HepG2 (cell line): Measurements from ENCODE around the gene NSG2. TPM values are rescaled to one million over a fixed set of nuclear protein-coding genes. Genes with fewer than 3 reads are reported as not detected.

Source experiments
- ATAC-seq: fragments of 200-7000 bp; cut with Tn5 transposase; 3 replicates; pipeline ENCODE4 v1.9.1; 2020; ENCODE audit warnings: mild to moderate bottlenecking, moderate library complexity
- BruUV-seq: library from RNA; stranded (reverse); fragments of 400-500 nt; replicated peaks from 2 replicates; lab custom pipeline; 2021; lab: Mats Ljungman, UMichigan
- CTCF ChIA-PET: fragments of 300-600 bp; formaldehyde crosslinking; extraction: SDS; loops from one replicate; lab custom pipeline; 2021; ENCODE audit warnings: low total read pairs, inconsistent platforms, low intra/inter-chr PET ratio; lab: Yijun Ruan, JAX
- POLR2A ChIA-PET: fragments of 350-600 bp; sonication (Branson Sonifier 250); formaldehyde crosslinking; loops from one replicate; lab custom pipeline; 2020; ENCODE audit warnings: antibody characterized with exemption, inconsistent platforms; lab: Yijun Ruan, JAX
- DNase-seq: peaks from one replicate; pipeline ENCODE4 v3.0.0-alpha.2; 2015; ENCODE audit warnings: low spot score
- FAIRE-seq: peaks from 3 replicates; lab custom pipeline; 2011; peaks lifted over from hg19 to GRCh38; lab: Jason Lieb, UNC
- H2AFZ ChIP-seq: one replicate; pipeline ENCODE4 v1.6.1; 2011; ENCODE audit warnings: low read length, inconsistent platforms
- H3K27ac ChIP-seq: fragments of 300-600 bp; 3 replicates; pipeline ENCODE4 v1.8.0; 2011; ENCODE audit warnings: mixed run types, mild to moderate bottlenecking, mixed read lengths, low read length, inconsistent platforms; ENCODE audit not compliant: insufficient read depth; ENCODE audit errors: extremely low read length
- H3K27me3 ChIP-seq, 2 experiments: fragments of 200-600 bp in 1 of 2; 2 replicates in 1 of 2; 3 replicates in 1 of 2; pipeline versions ENCODE4 v1.6.0 to v1.8.0; 2011; ENCODE audit warnings: low read length in 2 of 2, mild to moderate bottlenecking in 2 of 2, moderate library complexity in 2 of 2, inconsistent platforms in 1 of 2; ENCODE audit not compliant: insufficient read depth in 2 of 2, control insufficient read depth in 1 of 2
- H3K36me3 ChIP-seq, 2 experiments: fragments of 200-600 bp in 1 of 2; replicated peaks in 1 of 2; 2 replicates in 1 of 2; 3 replicates in 1 of 2; pipeline versions ENCODE4 v1.5.1 to v1.8.0; 2011; ENCODE audit warnings: low read length in 2 of 2, inconsistent platforms in 1 of 2; ENCODE audit not compliant: insufficient read depth in 2 of 2, control insufficient read depth in 1 of 2
- H3K4me1 ChIP-seq: 2 replicates; pipeline ENCODE4 v1.5.1; 2012; ENCODE audit warnings: low read length, inconsistent platforms; ENCODE audit not compliant: insufficient read depth
- H3K4me2 ChIP-seq: 2 replicates; pipeline ENCODE4 v1.6.0; 2011; ENCODE audit warnings: low read depth, low read length, inconsistent platforms
- H3K4me3 ChIP-seq, 3 experiments: fragments of 200-600 bp in 1 of 3; sonication (generic), shearing (Covaris generic) in 1 of 3; replicated peaks in 1 of 3; 2 replicates each; pipeline ENCODE4 v1.5.1; 2011 to 2016; ENCODE audit warnings: low read length in 3 of 3, inconsistent platforms in 2 of 3, low read depth in 2 of 3, mild to moderate bottlenecking in 2 of 3, control low read depth in 1 of 3, mixed read lengths in 1 of 3; ENCODE audit not compliant: insufficient read depth in 1 of 3
- H3K79me2 ChIP-seq: one replicate; pipeline ENCODE4 v1.6.1; 2011; ENCODE audit warnings: low read length, inconsistent platforms; ENCODE audit not compliant: insufficient read depth
- H3K9ac ChIP-seq: 2 replicates; pipeline ENCODE4 v1.6.0; 2011; ENCODE audit warnings: mild to moderate bottlenecking, low read depth, low read length, inconsistent platforms; ENCODE audit not compliant: insufficient read depth
- H3K9me3 ChIP-seq: 2 replicates; pipeline ENCODE4 v1.5.1; 2012; ENCODE audit warnings: mild to moderate bottlenecking, low read length
- H4K20me1 ChIP-seq: 2 replicates; pipeline ENCODE4 v1.6.0; 2011; ENCODE audit warnings: inconsistent platforms, mild to moderate bottlenecking, low read length, moderate library complexity; ENCODE audit not compliant: insufficient read depth
- BORCS8-MEF2B ChIP-seq: sonication (generic); formaldehyde crosslinking; IDR thresholded peaks from 2 replicates; pipeline ENCODE4 v1.8.0; 2022; ENCODE audit warnings: mild to moderate bottlenecking, missing genetic modification reagents
- GTF3A ChIP-seq: sonication (generic); formaldehyde crosslinking; conservative IDR thresholded peaks from 2 replicates; pipeline ENCODE4 v1.4.0; 2020; ENCODE audit warnings: mild to moderate bottlenecking, missing genetic modification reagents
- HNRNPUL1 ChIP-seq: fragments of 200-400 bp; formaldehyde crosslinking; IDR thresholded peaks from 2 replicates; pipeline ENCODE4 v1.6.1; 2017; ENCODE audit warnings: low read depth, mild to moderate bottlenecking, low read length, moderate library complexity
- JARID2 ChIP-seq: sonication (generic); formaldehyde crosslinking; IDR thresholded peaks from 2 replicates; pipeline ENCODE4 v1.8.1; 2023; ENCODE audit warnings: missing genetic modification reagents, inconsistent platforms; ENCODE audit not compliant: insufficient replicate concordance
- KLF11 ChIP-seq: IDR thresholded peaks from 2 replicates; pipeline ENCODE4 v1.6.1; 2016; ENCODE audit warnings: missing compliant biosample characterization
- PAX8 ChIP-seq: sonication (generic); formaldehyde crosslinking; IDR thresholded peaks from 2 replicates; pipeline ENCODE4 v1.8.0; 2022; ENCODE audit warnings: mild to moderate bottlenecking, missing genetic modification reagents, borderline replicate concordance
- TCF12 ChIP-seq, 2 experiments: fragments of 450-650 bp in 1 of 2; sonication (generic) in 1 of 2; formaldehyde crosslinking in 1 of 2; IDR thresholded peaks; 2 replicates each; pipeline versions ENCODE4 v1.6.1 to v1.8.0; 2017 to 2022; ENCODE audit warnings: antibody characterized with exemption in 1 of 2, mild to moderate bottlenecking in 1 of 2, missing genetic modification reagents in 1 of 2, moderate library complexity in 1 of 2
- THYN1 ChIP-seq: sonication (generic); formaldehyde crosslinking; IDR thresholded peaks from 2 replicates; pipeline ENCODE4 v1.8.1; 2023; ENCODE audit warnings: low read depth, mild to moderate bottlenecking, moderate library complexity, missing genetic modification reagents, borderline replicate concordance
- ZNF124 ChIP-seq: sonication (generic); formaldehyde crosslinking; IDR thresholded peaks from 2 replicates; pipeline ENCODE4 v1.4.0; 2020; ENCODE audit warnings: missing genetic modification reagents
- ZNF484 ChIP-seq: sonication (generic); formaldehyde crosslinking; IDR thresholded peaks from 2 replicates; pipeline ENCODE4 v1.5.1; 2020; ENCODE audit warnings: mild to moderate bottlenecking, low read depth, missing genetic modification reagents, borderline replicate concordance
- WGBS: methylation state at CpG from one replicate; pipeline ENCODE4 v1.1.6; 2017; ENCODE audit warnings: low lambda C conversion rate; 5-methylcytosine and 5-hydroxymethylcytosine counted together
- in situ Hi-C: cut with HindIII; loops from 2 replicates; pipeline ENCODE4 v1.10.0; 2017; ENCODE audit warnings: low pct_unique_long_range_greater_than_20kb; ENCODE audit not compliant: extremely low pct_ligation_motif_present
- intact Hi-C: fragments of 100-400 bp; cut with micrococcal nuclease; formaldehyde crosslinking; loops from one replicate; pipeline ENCODE4 v1.10.0; 2022; ENCODE audit not compliant: unreplicated experiment
- polyA plus RNA-seq, 8 experiments: library from polyadenylated mRNA; depleted of rRNA in 3 of 8; stranded (reverse) in 7 of 8; unstranded in 1 of 8; fragments of >200 nt; fragmentation: Illumina TruSeq in 4 of 8; extraction: Trizol in 4 of 8; gene quantifications; 2 replicates each; pipeline versions ENCODE4 v1.2.1 to v1.2.3, GENCODE V29; 2011 to 2016; ENCODE audit warnings: low read depth in 4 of 8, missing spikeins in 1 of 8, mixed read lengths in 1 of 8; ENCODE audit not compliant: insufficient read depth in 1 of 8
- total RNA-seq, 5 experiments: library from RNA; depleted of rRNA; stranded (reverse); fragments of >200 nt; fragmentation: Illumina TruSeq; extraction: Trizol; gene quantifications; 2 replicates each; pipeline ENCODE4 v1.2.3, GENCODE V29; 2016; ENCODE audit warnings: low read depth in 1 of 5
- TF ChIP-seq, protein P1 (sequence below): IDR thresholded peaks from 2 replicates; pipeline ENCODE4 v1.6.1; 2016; ENCODE audit warnings: missing compliant biosample characterization, missing genetic modification reagents, borderline replicate concordance
- TF ChIP-seq, protein P2 (sequence below): sonication (generic); formaldehyde crosslinking; IDR thresholded peaks from 2 replicates; pipeline ENCODE4; 2020; ENCODE audit warnings: missing genetic modification reagents, mild to moderate bottlenecking, borderline replicate concordance
- TF ChIP-seq, protein P3 (sequence below): sonication (generic); formaldehyde crosslinking; IDR thresholded peaks from 2 replicates; pipeline ENCODE4 v1.8.1; 2023; ENCODE audit warnings: mild to moderate bottlenecking, inconsistent platforms, moderate library complexity, missing genetic modification reagents, borderline replicate concordance
- TF ChIP-seq, protein P4 (sequence below): IDR thresholded peaks from 2 replicates; pipeline ENCODE4 v1.6.1; 2016; ENCODE audit warnings: low read depth
- TF ChIP-seq, protein P5 (sequence below): sonication (generic); formaldehyde crosslinking; IDR thresholded peaks from 2 replicates; pipeline ENCODE4 v1.5.0; 2020; ENCODE audit warnings: mild to moderate bottlenecking, missing genetic modification reagents

Gene NSG2
- total and polyA plus RNA-seq, 2 of the 13 experiments (the other 11 are each of a cell fraction or from before 2014, with no cell fraction given) = 0.21 TPM; not detected in 1

DNA sequence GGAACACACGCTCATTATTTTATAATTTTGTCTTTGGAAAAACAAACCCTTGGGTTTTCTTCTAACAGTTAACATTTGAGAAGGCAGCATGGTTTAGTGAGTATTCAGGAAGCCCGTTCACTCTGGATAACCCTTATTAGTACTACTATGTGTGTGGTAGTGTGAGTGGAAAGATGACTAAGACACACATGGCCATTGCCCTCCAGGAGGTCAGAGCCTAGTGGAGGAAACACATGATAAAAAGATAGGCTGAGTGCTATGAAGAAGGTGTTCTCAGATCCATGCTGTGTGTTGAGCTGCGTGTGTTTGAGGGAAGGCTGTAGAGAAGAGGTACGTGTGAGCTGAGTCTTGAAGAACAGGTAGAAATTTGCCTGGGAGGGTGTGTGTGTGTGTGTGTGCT, 48.2 kb upstream of the NSG2 start:
- no TSS peak for BruUV-seq
- Histone ChIP-seq H3K27ac (no peak overlapping the region), H3K4me1 (no peaks in the 10 kb centered on the region), H3K9me3 (no peaks in the 10 kb centered on the region), H4K20me1 (no peaks in the 10 kb centered on the region), H3K9ac (no peak overlapping the region), H3K79me2 (no peaks in the 10 kb centered on the region), H3K36me3 (no peaks in the 10 kb centered on the region), H3K27me3 (no peaks in the 10 kb centered on the region), H3K4me3 (no peak overlapping the region), H3K4me2 (no peak overlapping the region), H2AFZ (no peak overlapping the region)
- POLR2A ChIA-PET = no interaction called here
- in situ Hi-C loops = no loop called here
- CTCF ChIA-PET = no interaction called here
- intact Hi-C loops = no loop called here
- ATAC-seq = no peak
- TF ChIP-seq, protein P1, sequence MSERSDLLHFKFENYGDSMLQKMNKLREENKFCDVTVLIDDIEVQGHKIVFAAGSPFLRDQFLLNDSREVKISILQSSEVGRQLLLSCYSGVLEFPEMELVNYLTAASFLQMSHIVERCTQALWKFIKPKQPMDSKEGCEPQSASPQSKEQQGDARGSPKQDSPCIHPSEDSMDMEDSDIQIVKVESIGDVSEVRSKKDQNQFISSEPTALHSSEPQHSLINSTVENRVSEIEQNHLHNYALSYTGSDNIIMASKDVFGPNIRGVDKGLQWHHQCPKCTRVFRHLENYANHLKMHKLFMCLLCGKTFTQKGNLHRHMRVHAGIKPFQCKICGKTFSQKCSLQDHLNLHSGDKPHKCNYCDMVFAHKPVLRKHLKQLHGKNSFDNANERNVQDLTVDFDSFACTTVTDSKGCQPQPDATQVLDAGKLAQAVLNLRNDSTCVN (CRISPR knock-in tag) = no peak
- TF ChIP-seq ZNF484 (CRISPR knock-in tag) (no peak), HNRNPUL1 (no peak), TCF12 (IDR thresholded peaks at IDR 0.05) (no peak), TCF12 (CRISPR knock-in tag; IDR thresholded peaks at IDR 0.05) (no peak), BORCS8-MEF2B (no peak), ZNF124 (no peak), GTF3A (no peak), THYN1 (no peak), JARID2 (no peak), KLF11 (CRISPR knock-in tag) (no peak), PAX8 (no peak)
- TF ChIP-seq, protein P2, sequence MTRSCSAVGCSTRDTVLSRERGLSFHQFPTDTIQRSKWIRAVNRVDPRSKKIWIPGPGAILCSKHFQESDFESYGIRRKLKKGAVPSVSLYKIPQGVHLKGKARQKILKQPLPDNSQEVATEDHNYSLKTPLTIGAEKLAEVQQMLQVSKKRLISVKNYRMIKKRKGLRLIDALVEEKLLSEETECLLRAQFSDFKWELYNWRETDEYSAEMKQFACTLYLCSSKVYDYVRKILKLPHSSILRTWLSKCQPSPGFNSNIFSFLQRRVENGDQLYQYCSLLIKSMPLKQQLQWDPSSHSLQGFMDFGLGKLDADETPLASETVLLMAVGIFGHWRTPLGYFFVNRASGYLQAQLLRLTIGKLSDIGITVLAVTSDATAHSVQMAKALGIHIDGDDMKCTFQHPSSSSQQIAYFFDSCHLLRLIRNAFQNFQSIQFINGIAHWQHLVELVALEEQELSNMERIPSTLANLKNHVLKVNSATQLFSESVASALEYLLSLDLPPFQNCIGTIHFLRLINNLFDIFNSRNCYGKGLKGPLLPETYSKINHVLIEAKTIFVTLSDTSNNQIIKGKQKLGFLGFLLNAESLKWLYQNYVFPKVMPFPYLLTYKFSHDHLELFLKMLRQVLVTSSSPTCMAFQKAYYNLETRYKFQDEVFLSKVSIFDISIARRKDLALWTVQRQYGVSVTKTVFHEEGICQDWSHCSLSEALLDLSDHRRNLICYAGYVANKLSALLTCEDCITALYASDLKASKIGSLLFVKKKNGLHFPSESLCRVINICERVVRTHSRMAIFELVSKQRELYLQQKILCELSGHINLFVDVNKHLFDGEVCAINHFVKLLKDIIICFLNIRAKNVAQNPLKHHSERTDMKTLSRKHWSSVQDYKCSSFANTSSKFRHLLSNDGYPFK (CRISPR knock-in tag) = no peak
- TF ChIP-seq, protein P3, sequence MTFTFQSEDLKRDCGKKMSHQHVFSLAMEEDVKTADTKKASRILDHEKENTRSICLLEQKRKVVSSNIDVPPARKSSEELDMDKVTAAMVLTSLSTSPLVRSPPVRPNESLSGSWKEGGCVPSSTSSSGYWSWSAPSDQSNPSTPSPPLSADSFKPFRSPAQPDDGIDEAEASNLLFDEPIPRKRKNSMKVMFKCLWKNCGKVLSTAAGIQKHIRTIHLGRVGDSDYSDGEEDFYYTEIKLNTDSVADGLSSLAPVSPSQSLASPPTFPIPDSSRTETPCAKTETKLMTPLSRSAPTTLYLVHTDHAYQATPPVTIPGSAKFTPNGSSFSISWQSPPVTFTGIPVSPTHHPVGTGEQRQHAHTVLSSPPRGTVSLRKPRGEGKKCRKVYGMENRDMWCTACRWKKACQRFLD (CRISPR knock-in tag) = no peak
- TF ChIP-seq, protein P4, sequence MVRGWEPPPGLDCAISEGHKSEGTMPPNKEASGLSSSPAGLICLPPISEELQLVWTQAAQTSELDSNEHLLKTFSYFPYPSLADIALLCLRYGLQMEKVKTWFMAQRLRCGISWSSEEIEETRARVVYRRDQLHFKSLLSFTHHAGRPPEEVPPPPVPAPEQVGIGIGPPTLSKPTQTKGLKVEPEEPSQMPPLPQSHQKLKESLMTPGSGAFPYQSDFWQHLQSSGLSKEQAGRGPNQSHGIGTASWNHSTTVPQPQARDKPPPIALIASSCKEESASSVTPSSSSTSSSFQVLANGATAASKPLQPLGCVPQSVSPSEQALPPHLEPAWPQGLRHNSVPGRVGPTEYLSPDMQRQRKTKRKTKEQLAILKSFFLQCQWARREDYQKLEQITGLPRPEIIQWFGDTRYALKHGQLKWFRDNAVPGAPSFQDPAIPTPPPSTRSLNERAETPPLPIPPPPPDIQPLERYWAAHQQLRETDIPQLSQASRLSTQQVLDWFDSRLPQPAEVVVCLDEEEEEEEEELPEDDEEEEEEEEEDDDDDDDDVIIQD (CRISPR knock-in tag) = no peak
- TF ChIP-seq, protein P5, sequence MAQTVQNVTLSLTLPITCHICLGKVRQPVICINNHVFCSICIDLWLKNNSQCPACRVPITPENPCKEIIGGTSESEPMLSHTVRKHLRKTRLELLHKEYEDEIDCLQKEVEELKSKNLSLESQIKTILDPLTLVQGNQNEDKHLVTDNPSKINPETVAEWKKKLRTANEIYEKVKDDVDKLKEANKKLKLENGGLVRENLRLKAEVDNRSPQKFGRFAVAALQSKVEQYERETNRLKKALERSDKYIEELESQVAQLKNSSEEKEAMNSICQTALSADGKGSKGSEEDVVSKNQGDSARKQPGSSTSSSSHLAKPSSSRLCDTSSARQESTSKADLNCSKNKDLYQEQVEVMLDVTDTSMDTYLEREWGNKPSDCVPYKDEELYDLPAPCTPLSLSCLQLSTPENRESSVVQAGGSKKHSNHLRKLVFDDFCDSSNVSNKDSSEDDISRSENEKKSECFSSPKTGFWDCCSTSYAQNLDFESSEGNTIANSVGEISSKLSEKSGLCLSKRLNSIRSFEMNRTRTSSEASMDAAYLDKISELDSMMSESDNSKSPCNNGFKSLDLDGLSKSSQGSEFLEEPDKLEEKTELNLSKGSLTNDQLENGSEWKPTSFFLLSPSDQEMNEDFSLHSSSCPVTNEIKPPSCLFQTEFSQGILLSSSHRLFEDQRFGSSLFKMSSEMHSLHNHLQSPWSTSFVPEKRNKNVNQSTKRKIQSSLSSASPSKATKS (CRISPR knock-in tag) = no peak
- WGBS = 15% methylated on average over 4 of the region's 4 CpGs
- no peak for DNase-seq
- no peak for FAIRE-seq
